Endothelial cell of umbilical vein (primary cell): Measurements from ENCODE around the gene C9. TPM values are rescaled to one million over a fixed set of nuclear protein-coding genes. Genes with fewer than 3 reads are reported as not detected.

ENCODE experiments used
- BruUV-seq: library from RNA; stranded (reverse); fragments of 400-500 nt; replicated peaks from 2 replicates; lab custom pipeline; 2021; lab: Mats Ljungman, UMichigan
- CTCF ChIA-PET: fragments of 300-600, 350-600 bp; sonication (Branson Sonifier 250); formaldehyde crosslinking; loops from one replicate; lab custom pipeline; 2021; ENCODE audit warnings: antibody characterized with exemption, inconsistent platforms; lab: Charles Lee
- POLR2A ChIA-PET: fragments of 300-600, 350-600 bp; sonication (Branson Sonifier 250); formaldehyde crosslinking; loops from one replicate; lab custom pipeline; 2021; ENCODE audit warnings: antibody characterized with exemption, inconsistent platforms; lab: Charles Lee
- DNase-seq: peaks from one replicate; pipeline ENCODE4 v3.0.0-alpha.2; 2011; ENCODE audit warnings: low read depth, low spot score
- FAIRE-seq: peaks from 2 replicates; lab custom pipeline; 2011; peaks lifted over from hg19 to GRCh38; lab: Jason Lieb, UNC
- H2AFZ ChIP-seq: 2 replicates; pipeline ENCODE4 v1.6.0; 2012; ENCODE audit warnings: low read depth, low read length, control low read depth, inconsistent platforms
- H3K27ac ChIP-seq: 2 replicates; pipeline ENCODE4 v1.5.1; 2011; ENCODE audit warnings: low read depth, mild to moderate bottlenecking, control low read depth, low read length, moderate library complexity; ENCODE audit not compliant: insufficient read depth
- H3K27me3 ChIP-seq, 2 experiments: 2 replicates each; pipeline versions ENCODE4 v1.6.0 to v1.6.1; 2011; ENCODE audit warnings: low read length in 2 of 2, mixed read lengths in 1 of 2; ENCODE audit not compliant: control insufficient read depth in 2 of 2, insufficient read depth in 2 of 2
- H3K36me3 ChIP-seq, 2 experiments: 2 replicates in 1 of 2; 3 replicates in 1 of 2; pipeline ENCODE4 v1.5.1; 2011; ENCODE audit warnings: low read length in 2 of 2, mild to moderate bottlenecking in 1 of 2, moderate library complexity in 1 of 2; ENCODE audit not compliant: control insufficient read depth in 2 of 2, insufficient read depth in 2 of 2; ENCODE audit errors: extremely low read depth in 1 of 2
- H3K4me1 ChIP-seq: 3 replicates; pipeline ENCODE4 v1.5.1; 2011; ENCODE audit warnings: mild to moderate bottlenecking, low read length; ENCODE audit not compliant: control insufficient read depth, insufficient read depth; ENCODE audit errors: extremely low read depth
- H3K4me2 ChIP-seq: 2 replicates; pipeline ENCODE4 v1.6.1; 2011; ENCODE audit warnings: low read length, control low read depth, mixed read lengths; ENCODE audit not compliant: insufficient read depth
- H3K4me3 ChIP-seq, 3 experiments: fragments of 200-600 bp in 1 of 3; sonication (generic), shearing (Covaris generic) in 1 of 3; replicated peaks in 1 of 3; 2 replicates each; pipeline ENCODE4 v1.5.1; 2011 to 2016; ENCODE audit warnings: control low read depth in 3 of 3, low read length in 3 of 3, mild to moderate bottlenecking in 2 of 3, inconsistent platforms in 1 of 3, low read depth in 1 of 3, moderate library complexity in 1 of 3; ENCODE audit not compliant: insufficient read depth in 1 of 3
- H3K79me2 ChIP-seq: 2 replicates; pipeline ENCODE4 v1.6.0; 2012; ENCODE audit warnings: low read length, inconsistent platforms; ENCODE audit not compliant: control insufficient read depth, insufficient read depth
- H3K9ac ChIP-seq: replicated peaks from 2 replicates; pipeline ENCODE3; 2011; ENCODE audit warnings: low read length, control low read depth; ENCODE audit not compliant: insufficient read depth; ENCODE audit errors: extremely low read depth
- H3K9me1 ChIP-seq: replicated peaks from 3 replicates; pipeline ENCODE4 v1.6.0; 2011; ENCODE audit warnings: mild to moderate bottlenecking, low read length; ENCODE audit not compliant: control insufficient read depth, insufficient read depth; ENCODE audit errors: extremely low read depth
- H3K9me3 ChIP-seq: replicated peaks from 2 replicates; pipeline ENCODE4 v1.5.1; 2012; ENCODE audit warnings: low read length, inconsistent platforms; ENCODE audit not compliant: control insufficient read depth, insufficient read depth
- H4K20me1 ChIP-seq: replicated peaks from 2 replicates; pipeline ENCODE3; 2011; ENCODE audit warnings: mild to moderate bottlenecking, low read length; ENCODE audit not compliant: control insufficient read depth, insufficient read depth; ENCODE audit errors: extremely low read depth
- EZH2 ChIP-seq: IDR thresholded peaks from 2 replicates; pipeline ENCODE4 v1.6.1; 2012; ENCODE audit warnings: borderline replicate concordance, low read depth, mild to moderate bottlenecking, moderate library complexity, low read length, inconsistent platforms; ENCODE audit not compliant: severe bottlenecking
- FOS ChIP-seq: IDR thresholded peaks from 2 replicates; pipeline ENCODE4 v1.6.1; 2011; ENCODE audit warnings: mild to moderate bottlenecking, low read length, moderate library complexity, borderline replicate concordance; ENCODE audit not compliant: insufficient read depth
- GATA2 ChIP-seq: IDR thresholded peaks from 2 replicates; pipeline ENCODE4 v1.7.0; 2011; ENCODE audit warnings: low read depth, mild to moderate bottlenecking, moderate library complexity, mixed read lengths, low read length; ENCODE audit not compliant: insufficient read length, insufficient read depth
- JUN ChIP-seq: IDR thresholded peaks from 2 replicates; pipeline ENCODE4 v1.6.1; 2011; ENCODE audit warnings: borderline replicate concordance, low read depth; ENCODE audit not compliant: insufficient read length, insufficient read depth
- MYC ChIP-seq: IDR thresholded peaks from one replicate; pipeline ENCODE4 v1.6.1; 2011; ENCODE audit warnings: mild to moderate bottlenecking, low read depth, low read length
- POLR2A ChIP-seq: IDR thresholded peaks from 2 replicates; pipeline ENCODE4 v1.6.1; 2012; ENCODE audit warnings: low read depth, mild to moderate bottlenecking, control low read depth, low read length
- POLR2AphosphoS5 ChIP-seq: IDR thresholded peaks from 2 replicates; pipeline ENCODE4 v1.6.1; 2012; ENCODE audit warnings: low read depth, mild to moderate bottlenecking, control low read depth, low read length, moderate library complexity; ENCODE audit not compliant: insufficient read depth
- dilution Hi-C: fragments of 300-500 bp; cut with MboI; formaldehyde crosslinking; loops from one replicate; pipeline ENCODE4 v1.15.0; 2019; ENCODE audit warnings: low sequenced_read_pairs; ENCODE audit not compliant: extremely low pct_ligation_motif_present
- intact Hi-C: fragments of 100-400 bp; cut with micrococcal nuclease; formaldehyde crosslinking; loops from one replicate; pipeline ENCODE4 v1.10.0; 2022
- polyA plus RNA-seq, 4 experiments: library from polyadenylated mRNA; depleted of rRNA in 3 of 4; stranded (reverse) in 3 of 4; unstranded in 1 of 4; fragments of >200 nt; gene quantifications; 2 replicates each; pipeline versions ENCODE4 v1.2.1 to v1.2.3, GENCODE V29; 2011 to 2012; ENCODE audit warnings: missing spikeins in 1 of 4
- total RNA-seq: library from RNA; stranded (reverse); gene quantifications from 2 replicates; pipeline ENCODE4 v1.2.3, GENCODE V29; 2021
- TF ChIP-seq, protein P1 (sequence below), 2 donors: IDR thresholded peaks; 1 replicate in 1 of 2; 2 replicates in 1 of 2; pipeline ENCODE4 v1.5.1; 2011; ENCODE audit warnings: low read length in 2 of 2, mild to moderate bottlenecking in 2 of 2, moderate library complexity in 2 of 2, control low read depth in 1 of 2, inconsistent platforms in 1 of 2, low read depth in 1 of 2; ENCODE audit not compliant: insufficient read depth in 1 of 2; ENCODE audit errors: extremely low read depth in 1 of 2
- TF ChIP-seq, protein P2 (sequence below): IDR thresholded peaks from 2 replicates; pipeline ENCODE4 v1.6.1; 2011; ENCODE audit not compliant: insufficient read depth, insufficient read length

Gene C9
- total and polyA plus RNA-seq, 2 donors (not counting 3 experiments of a cell fraction or from before 2014, with no cell fraction given) = 0.33 TPM; not detected in 1

GRCh38 chr5:39399135-39400036 is 35.1 kb upstream of the C9 start:
- peaks cover 10% of the 10 kb centered on the region for H4K20me1 ChIP-seq
- H3K79me2 ChIP-seq = peaks cover 77% of the 10 kb centered on the region
- H3K4me3 ChIP-seq = no peak overlapping the region
- H3K9me1 ChIP-seq = no peaks in the 10 kb centered on the region
- TF ChIP-seq POLR2A (no peak), POLR2AphosphoS5 (no peak), JUN (peak; percentile 95), GATA2 (no peak), MYC (no peak), EZH2 (no peak), FOS (peak; percentile 96)
- TF ChIP-seq, protein P1, sequence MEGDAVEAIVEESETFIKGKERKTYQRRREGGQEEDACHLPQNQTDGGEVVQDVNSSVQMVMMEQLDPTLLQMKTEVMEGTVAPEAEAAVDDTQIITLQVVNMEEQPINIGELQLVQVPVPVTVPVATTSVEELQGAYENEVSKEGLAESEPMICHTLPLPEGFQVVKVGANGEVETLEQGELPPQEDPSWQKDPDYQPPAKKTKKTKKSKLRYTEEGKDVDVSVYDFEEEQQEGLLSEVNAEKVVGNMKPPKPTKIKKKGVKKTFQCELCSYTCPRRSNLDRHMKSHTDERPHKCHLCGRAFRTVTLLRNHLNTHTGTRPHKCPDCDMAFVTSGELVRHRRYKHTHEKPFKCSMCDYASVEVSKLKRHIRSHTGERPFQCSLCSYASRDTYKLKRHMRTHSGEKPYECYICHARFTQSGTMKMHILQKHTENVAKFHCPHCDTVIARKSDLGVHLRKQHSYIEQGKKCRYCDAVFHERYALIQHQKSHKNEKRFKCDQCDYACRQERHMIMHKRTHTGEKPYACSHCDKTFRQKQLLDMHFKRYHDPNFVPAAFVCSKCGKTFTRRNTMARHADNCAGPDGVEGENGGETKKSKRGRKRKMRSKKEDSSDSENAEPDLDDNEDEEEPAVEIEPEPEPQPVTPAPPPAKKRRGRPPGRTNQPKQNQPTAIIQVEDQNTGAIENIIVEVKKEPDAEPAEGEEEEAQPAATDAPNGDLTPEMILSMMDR (IDR thresholded peaks at IDR 0.05; ENCODE audit: extremely low read depth in 1 of 2, insufficient read depth in 1 of 2, low read depth in 1 of 2, low read length in 2 of 2) = no peak
- TF ChIP-seq, protein P2, sequence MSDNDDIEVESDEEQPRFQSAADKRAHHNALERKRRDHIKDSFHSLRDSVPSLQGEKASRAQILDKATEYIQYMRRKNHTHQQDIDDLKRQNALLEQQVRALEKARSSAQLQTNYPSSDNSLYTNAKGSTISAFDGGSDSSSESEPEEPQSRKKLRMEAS = no peak
- H3K9me3 ChIP-seq = no peaks in the 10 kb centered on the region
- peak; percentile 89 for FAIRE-seq
- H2AFZ ChIP-seq = no peak overlapping the region
- dilution Hi-C loops = loop anchor here (25.0 kb wide), 1 partner anchor 138 kb away; no protein-coding TSS in a partner anchor
- ChIA-PET CTCF (interaction anchor here (0.5 to 10.1 kb wide), 18 partner anchors 10 to 182 kb away, joined by 3 to 97 read pairs (median 3); partner anchors contain the start of gene DAB2), POLR2A (interaction anchor here (0.8 to 1.2 kb wide), 2 partner anchors 16 to 25 kb away, joined by 3 to 8 read pairs; partner anchors contain the start of gene DAB2)
- H3K36me3 ChIP-seq = peaks cover 3 to 17% of the 10 kb centered on the region in 2 experiments
- BruUV-seq = TSS peak; percentile 27
- peak overlapping the region; percentile 75 for H3K27ac ChIP-seq
- DNase-seq = peak; percentile 76
- H3K4me1 ChIP-seq = peaks cover 25% of the 10 kb centered on the region
- peak overlapping the region; percentile 44 for H3K4me2 ChIP-seq
- H3K27me3 ChIP-seq = no peaks in the 10 kb centered on the region
- peak overlapping the region; percentile 38 for H3K9ac ChIP-seq
- intact Hi-C loops = loop anchor here (2.0 kb wide), 1 partner anchor 25 kb away; the partner anchor contains the start of gene DAB2
